ENCODE measurements around the gene KDM6B.

Gene KDM6B

DNA sequence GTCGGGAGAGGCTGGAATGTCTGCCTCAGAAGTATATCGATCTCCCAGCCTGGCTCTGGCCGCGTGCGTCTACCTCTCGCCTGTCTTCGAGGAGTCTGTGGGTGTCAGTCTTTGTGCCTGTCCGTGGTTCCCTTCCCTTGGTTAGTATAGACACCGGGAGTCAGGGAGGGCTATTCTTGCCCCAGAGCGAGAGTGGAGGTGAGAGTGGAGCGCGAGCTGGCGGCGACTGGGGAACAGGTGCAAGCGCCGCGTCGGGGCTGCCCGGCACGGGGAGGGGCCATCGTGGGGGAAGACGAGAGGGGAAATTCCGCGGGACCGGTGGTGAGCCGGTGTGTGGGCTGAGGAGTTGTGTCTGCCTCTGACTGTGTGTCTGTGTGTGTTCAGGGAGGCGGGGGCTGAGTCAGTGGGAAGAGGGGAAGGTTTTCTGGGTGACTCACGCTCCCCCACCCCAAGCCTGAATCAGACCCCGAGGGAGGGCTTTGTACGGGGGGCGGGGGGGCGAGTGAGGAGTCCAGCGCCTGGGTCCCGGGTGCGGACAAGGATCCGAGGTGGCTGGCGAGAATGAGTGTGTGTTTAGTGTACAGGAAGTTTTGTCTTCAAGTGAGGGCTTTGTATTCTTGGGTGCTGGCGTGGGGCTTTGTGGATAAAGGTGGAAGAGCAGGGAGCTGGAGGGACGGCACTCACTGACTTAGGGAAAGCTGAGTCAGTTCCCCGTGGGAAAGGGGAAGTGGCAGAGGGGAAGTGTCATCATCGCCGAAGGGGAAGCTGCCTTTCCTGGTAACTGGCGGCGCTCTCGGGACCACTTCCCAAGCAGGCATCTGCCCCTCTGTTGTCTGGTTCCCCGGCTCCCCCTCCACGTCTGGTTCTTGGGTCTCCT lies 8.6 kb downstream of the KDM6B start:
- DNase-seq: peak; percentile 98

DNA sequence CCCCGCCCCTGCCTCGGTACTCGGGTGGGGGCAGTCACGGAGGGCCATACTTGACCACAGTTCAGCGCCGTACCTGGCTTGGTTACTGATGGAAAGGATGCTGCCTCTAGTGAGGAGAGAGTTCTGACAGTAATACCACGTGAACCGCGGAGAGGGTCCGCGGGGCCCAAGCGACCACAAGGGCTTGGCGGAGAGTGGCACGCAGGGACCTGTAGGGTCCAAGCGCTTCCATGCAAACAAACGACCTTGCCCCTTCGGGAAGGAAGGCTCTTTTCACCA lies 9.2 kb downstream of the KDM6B start:
- DNase-seq: no peak

DNA sequence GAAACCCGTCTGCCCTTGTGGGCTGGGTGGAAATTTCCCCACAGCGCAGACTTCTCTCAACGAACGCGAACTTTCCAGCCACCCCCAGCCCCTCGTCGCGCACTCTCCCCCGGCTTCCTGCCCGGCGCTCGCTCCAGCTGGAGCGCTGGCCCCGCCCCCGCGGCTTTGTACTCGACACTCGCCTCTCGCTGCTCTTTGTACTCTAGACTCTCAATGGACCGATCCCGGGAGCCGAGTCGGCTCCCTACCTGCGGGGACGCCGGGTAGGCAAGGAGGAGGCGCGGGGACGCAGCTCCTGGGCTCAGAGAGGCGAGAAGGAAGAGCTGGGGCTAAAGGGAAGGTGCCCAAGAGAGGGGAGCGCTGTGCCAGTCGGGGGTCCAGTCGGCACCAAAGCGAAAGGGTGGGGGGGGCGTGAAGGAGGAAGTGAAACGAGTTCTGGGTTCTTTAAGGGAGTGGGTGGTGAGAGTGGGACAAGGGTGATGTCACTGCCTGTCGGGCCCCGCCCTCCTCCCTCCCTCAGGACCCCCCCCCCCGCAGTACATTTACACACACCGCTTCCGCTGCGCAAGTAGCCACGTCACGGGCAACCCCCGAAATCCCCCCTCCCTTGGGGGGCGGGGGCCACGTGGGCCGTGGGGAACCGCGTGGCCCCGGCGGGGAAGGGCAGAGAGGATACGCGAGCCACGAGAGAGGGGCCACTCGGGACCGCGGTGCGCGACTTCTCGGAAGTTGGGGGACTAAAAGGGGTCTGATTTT lies 9.7 kb downstream of the KDM6B start:
- peak; percentile 93 for DNase-seq

DNA sequence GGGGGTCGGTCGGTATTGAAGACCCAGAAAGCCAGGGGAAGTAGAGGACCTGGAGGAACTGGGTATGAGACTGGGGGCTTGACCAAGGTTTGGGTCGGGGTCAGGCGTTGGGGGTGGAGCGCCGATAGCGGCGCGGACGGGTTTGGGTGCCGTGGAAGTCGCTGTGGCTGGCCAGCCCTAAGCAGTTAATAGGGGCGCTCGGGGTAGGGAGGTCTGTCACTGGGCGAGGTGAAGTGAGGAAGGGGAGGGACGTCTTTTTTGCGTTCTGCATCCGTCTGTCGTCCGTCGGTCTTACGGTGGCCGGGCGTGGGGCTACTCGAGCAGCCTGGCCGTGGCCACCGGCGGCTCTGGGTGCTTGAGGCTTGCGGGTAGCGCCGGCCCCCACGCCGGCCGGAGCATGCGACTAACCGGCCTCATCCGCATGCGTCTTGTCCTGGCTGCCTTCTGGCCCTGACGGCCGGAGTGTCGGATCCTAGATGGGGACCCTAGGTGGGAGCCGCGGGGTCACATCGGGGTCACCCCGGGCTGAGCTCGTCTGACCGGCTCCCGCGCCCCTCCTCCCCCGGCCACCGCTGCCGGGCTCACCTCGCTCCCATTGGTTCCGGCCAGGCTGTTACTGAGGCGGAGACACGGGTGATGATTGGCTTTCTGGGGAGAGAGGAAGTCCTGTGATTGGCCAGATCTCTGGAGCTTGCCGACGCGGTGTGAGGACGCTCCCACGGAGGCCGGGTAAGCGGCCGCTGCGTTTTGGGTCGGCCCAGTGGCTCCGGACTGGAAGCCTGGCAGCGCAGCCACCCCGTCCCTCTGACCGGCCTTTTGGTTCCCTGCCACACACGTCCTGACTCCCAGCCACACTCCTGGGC lies 10.5 kb downstream of the KDM6B start:
- peak; percentile 86 for DNase-seq

DNA sequence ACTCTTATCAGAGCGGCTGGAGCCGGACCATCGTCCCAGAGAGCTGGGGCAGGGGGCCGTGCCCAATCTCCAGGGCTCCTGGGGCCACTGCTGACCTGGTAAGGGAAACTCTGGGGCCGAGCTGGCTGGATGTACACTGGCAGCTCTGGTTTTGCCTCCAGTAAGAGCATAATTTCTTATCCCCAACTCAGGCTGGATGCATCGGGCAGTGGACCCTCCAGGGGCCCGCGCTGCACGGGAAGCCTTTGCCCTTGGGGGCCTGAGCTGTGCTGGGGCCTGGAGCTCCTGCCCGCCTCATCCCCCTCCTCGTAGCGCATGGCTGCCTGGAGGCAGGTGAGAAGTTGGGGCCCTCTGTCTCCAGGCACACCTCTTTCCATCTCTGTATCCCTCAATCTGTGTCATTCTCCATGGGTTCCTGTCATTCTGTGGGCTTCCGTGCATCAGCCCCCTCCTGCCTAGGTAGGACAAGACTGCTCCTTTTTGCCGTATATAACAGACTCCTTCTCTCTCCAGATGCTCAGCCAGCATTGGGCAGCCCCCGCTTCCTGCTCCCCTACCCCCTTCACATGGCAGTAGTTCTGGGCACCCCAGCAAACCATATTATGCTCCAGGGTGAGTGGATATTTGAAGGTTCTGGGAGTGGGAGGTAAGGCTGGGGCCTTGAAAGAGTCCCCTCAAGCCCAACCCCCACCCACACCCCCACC lies 11.5 kb downstream of the KDM6B start:
- DNase-seq: no peak

DNA sequence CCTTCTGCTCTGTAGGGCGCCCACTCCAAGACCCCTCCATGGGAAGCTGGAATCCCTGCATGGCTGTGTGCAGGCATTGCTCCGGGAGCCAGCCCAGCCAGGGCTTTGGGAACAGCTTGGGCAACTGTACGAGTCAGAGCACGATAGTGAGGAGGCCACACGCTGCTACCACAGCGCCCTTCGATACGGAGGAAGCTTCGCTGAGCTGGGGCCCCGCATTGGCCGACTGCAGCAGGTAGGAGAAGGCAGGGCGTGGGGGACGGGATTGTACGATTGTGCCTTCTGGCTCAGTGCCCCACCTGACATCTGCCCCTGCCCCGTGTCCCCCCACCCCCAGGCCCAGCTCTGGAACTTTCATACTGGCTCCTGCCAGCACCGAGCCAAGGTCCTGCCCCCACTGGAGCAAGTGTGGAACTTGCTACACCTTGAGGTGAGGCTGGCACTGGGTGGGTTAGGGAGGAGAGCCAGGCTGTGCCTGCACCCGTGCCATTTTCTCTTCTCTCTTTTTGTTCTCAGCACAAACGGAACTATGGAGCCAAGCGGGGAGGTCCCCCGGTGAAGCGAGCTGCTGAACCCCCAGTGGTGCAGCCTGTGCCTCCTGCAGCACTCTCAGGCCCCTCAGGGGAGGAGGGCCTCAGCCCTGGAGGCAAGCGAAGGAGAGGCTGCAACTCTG lies 12.2 kb downstream of the KDM6B start:
- DNase-seq: no peak

DNA sequence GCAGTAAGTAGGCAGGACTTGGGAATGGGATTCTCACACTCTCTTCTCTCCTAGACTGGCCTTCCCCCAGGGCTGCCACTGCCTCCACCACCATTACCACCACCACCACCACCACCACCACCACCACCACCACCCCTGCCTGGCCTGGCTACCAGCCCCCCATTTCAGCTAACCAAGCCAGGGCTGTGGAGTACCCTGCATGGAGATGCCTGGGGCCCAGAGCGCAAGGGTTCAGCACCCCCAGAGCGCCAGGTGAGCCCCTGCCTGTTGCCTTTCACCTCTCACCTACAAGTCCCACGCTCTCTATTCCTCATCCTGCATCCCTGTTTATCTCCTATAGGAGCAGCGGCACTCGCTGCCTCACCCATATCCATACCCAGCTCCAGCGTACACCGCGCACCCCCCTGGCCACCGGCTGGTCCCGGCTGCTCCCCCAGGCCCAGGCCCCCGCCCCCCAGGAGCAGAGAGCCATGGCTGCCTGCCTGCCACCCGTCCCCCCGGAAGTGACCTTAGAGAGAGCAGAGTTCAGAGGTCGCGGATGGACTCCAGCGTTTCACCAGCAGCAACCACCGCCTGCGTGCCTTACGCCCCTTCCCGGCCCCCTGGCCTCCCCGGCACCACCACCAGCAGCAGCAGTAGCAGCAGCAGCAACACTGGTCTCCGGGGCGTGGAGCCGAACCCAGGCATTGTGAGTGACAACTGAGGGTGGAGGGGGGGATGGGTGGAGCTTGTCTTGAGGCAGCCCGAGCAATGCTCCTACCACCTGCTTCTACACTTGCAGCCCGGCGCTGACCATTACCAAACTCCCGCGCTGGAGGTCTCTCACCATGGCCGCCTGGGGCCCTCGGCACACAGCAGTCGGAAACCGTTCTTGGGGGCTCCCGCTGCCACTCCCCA lies 13.0 kb downstream of the KDM6B start:
- DNase-seq: no peak

DNA sequence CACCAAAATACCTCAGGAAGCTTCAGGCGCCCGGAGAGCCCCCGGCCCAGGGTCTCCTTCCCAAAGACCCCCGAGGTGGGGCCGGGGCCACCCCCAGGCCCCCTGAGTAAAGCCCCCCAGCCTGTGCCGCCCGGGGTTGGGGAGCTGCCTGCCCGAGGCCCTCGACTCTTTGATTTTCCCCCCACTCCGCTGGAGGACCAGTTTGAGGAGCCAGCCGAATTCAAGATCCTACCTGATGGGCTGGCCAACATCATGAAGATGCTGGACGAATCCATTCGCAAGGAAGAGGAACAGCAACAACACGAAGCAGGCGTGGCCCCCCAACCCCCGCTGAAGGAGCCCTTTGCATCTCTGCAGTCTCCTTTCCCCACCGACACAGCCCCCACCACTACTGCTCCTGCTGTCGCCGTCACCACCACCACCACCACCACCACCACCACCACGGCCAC lies 14.1 kb downstream of the KDM6B start:
- DNase-seq: no peak

DNA sequence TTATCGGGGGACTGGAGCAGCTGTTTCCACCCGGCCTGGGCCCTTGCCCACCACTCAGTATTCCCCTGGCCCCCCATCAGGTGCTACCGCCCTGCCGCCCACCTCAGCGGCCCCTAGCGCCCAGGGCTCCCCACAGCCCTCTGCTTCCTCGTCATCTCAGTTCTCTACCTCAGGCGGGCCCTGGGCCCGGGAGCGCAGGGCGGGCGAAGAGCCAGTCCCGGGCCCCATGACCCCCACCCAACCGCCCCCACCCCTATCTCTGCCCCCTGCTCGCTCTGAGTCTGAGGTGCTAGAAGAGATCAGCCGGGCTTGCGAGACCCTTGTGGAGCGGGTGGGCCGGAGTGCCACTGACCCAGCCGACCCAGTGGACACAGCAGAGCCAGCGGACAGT lies 14.7 kb downstream of the KDM6B start:
- DNase-seq: no peak

DNA sequence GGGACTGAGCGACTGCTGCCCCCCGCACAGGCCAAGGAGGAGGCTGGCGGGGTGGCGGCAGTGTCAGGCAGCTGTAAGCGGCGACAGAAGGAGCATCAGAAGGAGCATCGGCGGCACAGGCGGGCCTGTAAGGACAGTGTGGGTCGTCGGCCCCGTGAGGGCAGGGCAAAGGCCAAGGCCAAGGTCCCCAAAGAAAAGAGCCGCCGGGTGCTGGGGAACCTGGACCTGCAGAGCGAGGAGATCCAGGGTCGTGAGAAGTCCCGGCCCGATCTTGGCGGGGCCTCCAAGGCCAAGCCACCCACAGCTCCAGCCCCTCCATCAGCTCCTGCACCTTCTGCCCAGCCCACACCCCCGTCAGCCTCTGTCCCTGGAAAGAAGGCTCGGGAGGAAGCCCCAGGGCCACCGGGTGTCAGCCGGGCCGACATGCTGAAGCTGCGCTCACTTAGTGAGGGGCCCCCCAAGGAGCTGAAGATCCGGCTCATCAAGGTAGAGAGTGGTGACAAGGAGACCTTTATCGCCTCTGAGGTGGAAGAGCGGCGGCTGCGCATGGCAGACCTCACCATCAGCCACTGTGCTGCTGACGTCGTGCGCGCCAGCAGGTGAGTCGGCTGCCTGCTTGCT lies 15.2 kb downstream of the KDM6B start:
- no peak for DNase-seq

DNA sequence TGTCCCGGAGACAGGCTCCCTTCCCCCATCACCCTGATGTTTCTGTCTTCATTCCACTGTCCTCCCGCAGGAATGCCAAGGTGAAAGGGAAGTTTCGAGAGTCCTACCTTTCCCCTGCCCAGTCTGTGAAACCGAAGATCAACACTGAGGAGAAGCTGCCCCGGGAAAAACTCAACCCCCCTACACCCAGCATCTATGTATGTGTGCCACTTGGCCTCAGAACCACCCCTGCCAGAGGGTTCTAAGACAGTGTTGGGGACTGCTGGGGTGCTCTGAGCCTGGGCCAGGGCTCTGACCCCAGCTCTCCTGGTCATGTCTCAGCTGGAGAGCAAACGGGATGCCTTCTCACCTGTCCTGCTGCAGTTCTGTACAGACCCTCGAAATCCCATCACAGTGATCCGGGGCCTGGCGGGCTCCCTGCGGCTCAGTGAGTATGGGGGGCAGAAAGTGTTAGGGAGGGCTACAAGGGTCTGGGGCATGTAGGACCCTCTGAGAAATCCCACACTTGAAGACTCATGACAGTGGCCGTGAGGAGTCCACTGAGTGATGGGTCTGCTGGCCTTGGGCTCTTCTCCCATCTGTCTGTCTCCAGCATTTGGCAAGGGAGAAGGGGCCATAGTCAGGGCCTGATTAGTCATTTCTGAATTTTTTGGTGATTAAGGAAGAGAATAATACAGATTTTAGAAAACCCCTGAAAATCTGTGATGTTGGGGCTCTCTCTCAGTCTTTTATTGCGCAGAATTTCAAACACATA lies 15.9 kb downstream of the KDM6B start:
- no peak for DNase-seq

DNA sequence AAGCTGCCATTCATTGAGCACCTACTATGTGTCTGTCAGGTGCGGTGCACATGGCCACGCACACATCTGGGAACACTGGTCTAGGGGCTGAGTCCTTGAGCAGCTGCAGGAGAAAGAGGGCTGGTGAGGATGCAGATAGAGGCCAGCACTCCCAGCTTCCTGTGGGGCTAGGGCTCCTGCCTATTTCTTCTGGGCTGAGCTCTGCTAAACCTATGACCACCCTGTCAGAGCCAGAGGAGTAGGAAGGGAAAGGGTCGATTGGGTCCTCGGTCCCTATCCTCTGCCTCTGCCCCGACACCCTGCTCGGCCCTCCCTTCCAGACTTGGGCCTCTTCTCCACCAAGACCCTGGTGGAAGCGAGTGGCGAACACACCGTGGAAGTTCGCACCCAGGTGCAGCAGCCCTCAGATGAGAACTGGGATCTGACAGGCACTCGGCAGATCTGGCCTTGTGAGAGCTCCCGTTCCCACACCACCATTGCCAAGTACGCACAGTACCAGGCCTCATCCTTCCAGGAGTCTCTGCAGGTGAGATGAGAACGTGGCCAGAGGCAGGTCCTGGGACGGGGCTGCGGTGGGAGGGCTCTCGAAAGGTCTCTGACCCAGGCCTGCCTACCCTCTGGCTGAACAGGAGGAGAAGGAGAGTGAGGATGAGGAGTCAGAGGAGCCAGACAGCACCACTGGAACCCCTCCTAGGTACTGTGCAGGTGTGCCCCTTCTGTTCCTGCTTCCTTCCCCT lies 16.9 kb downstream of the KDM6B start:
- DNase-seq: no peak

DNA sequence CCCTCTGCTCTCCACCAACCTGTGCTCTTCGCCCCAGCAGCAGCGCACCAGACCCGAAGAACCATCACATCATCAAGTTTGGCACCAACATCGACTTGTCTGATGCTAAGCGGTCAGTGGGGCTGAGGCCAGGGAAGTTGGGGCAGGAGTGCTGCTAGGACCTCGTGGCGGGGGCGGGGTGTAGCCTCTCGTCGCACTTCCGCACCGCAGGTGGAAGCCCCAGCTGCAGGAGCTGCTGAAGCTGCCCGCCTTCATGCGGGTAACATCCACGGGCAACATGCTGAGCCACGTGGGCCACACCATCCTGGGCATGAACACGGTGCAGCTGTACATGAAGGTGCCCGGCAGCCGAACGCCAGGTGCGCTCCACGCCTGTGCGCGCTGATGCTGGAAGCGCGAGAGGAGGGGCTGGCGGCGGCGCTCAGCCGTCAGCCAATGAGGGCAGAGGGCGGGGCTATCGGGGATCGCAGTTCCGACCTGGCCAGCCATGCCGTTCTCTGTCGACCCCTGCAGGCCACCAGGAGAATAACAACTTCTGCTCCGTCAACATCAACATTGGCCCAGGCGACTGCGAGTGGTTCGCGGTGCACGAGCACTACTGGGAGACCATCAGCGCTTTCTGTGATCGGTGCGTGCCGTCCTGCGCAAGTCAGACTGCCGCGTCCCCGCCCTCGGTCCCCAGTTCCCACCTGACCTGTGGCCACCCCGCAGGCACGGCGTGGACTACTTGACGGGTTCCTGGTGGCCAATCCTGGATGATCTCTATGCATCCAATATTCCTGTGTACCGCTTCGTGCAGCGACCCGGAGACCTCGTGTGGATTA lies 17.6 kb downstream of the KDM6B start:
- peak; percentile 90 for DNase-seq

DNA sequence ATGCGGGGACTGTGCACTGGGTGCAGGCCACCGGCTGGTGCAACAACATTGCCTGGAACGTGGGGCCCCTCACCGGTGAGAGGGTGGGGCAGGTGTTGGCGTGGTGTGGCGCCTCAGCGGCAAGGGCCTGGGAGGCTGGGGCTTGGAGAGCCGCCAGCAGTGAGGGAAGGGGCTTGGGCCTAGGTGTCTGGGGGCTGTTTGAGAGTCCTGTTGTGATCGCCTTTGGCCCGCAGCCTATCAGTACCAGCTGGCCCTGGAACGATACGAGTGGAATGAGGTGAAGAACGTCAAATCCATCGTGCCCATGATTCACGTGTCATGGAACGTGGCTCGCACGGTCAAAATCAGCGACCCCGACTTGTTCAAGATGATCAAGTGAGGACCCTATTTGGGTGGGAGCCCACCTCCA lies 18.2 kb downstream of the KDM6B start:
- DNase-seq: no peak

DNA sequence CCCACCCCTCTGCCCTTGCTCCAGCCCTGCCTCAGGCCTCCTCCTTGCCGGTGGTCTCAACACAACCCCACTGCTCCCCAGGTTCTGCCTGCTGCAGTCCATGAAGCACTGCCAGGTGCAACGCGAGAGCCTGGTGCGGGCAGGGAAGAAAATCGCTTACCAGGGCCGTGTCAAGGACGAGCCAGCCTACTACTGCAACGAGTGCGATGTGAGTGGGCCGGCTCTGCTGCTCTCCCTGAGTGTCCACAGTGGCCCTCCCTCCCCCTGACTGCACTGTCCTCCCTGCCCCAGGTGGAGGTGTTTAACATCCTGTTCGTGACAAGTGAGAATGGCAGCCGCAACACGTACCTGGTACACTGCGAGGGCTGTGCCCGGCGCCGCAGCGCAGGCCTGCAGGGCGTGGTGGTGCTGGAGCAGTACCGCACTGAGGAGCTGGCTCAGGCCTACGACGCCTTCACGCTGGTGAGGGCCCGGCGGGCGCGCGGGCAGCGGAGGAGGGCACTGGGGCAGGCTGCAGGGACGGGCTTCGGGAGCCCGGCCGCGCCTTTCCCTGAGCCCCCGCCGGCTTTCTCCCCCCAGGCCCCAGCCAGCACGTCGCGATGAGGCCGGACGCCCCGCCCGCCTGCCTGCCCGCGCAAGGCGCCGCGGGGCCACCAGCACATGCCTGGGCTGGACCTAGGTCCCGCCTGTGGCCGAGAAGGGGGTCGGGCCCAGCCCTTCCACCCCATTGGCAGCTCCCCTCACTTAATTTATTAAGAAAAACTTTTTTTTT lies 19.1 kb downstream of the KDM6B start:
- DNase-seq: no peak

DNA sequence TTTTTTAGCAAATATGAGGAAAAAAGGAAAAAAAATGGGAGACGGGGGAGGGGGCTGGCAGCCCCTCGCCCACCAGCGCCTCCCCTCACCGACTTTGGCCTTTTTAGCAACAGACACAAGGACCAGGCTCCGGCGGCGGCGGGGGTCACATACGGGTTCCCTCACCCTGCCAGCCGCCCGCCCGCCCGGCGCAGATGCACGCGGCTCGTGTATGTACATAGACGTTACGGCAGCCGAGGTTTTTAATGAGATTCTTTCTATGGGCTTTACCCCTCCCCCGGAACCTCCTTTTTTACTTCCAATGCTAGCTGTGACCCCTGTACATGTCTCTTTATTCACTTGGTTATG lies 19.6 kb downstream of the KDM6B start:
- no peak for DNase-seq

DNA sequence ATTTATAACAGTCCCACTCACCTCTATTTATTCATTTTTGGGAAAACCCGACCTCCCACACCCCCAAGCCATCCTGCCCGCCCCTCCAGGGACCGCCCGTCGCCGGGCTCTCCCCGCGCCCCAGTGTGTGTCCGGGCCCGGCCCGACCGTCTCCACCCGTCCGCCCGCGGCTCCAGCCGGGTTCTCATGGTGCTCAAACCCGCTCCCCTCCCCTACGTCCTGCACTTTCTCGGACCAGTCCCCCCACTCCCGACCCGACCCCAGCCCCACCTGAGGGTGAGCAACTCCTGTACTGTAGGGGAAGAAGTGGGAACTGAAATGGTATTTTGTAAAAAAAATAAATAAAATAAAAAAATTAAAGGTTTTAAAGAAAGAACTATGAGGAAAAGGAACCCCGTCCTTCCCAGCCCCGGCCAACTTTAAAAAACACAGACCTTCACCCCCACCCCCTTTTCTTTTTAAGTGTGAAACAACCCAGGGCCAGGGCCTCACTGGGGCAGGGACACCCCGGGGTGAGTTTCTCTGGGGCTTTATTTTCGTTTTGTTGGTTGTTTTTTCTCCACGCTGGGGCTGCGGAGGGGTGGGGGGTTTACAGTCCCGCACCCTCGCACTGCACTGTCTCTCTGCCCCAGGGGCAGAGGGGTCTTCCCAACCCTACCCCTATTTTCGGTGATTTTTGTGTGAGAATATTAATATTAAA lies 20.2 kb downstream of the KDM6B start:
- no peak for DNase-seq

All from CD4-positive, alpha-beta T cell treated with Interleukin-4 for 4 hours (primary cell).